Left lobe of liver (tissue), 1 donor: ENCODE measurements around the gene NPS. TPM values are rescaled to one million over a fixed set of nuclear protein-coding genes. Genes with fewer than 3 reads are reported as not detected.

ENCODE experiments used
- total RNA-seq: library from RNA; stranded (reverse); gene quantifications from one replicate; pipeline ENCODE4 v1.2.1, GENCODE V29; 2021
- donor health status: DM: no; HTN: yes; CAD: no.

Gene NPS
- total RNA-seq, 1 donor from 2014 or later, result not detected

Other genes starting within 250 kb of the NPS start
- gene FOXI2, start 187.9 kb downstream of the NPS start, total RNA-seq, result not detected